SU-DHL-6 (cell line): Measurements from ENCODE around the gene OR1J4.

Experiments
- H2AFZ ChIP-seq: fragments of 200-600 bp; sonication (generic); 2 replicates; pipeline ENCODE4 v1.6.1; 2014; ENCODE audit warnings: low read depth, mild to moderate bottlenecking, moderate library complexity, mixed read lengths, antibody characterized with exemption, low read length; ENCODE audit not compliant: severe bottlenecking
- H3F3A ChIP-seq: fragments of 200-600 bp; shearing (Covaris generic); 2 replicates; pipeline ENCODE4 v1.6.0; 2016; ENCODE audit warnings: antibody characterized with exemption, mild to moderate bottlenecking; ENCODE audit not compliant: insufficient read depth
- H3K27ac ChIP-seq: fragments of 200-600 bp; sonication (generic); 2 replicates; pipeline ENCODE4 v1.5.1; 2016; ENCODE audit warnings: low read depth, mild to moderate bottlenecking, low read length, moderate library complexity, mixed read lengths
- H3K27me3 ChIP-seq: fragments of 200-600 bp; sonication (generic), shearing (Covaris generic); 2 replicates; pipeline ENCODE4 v1.6.0; 2014; ENCODE audit warnings: mild to moderate bottlenecking, low read length
- H3K36me3 ChIP-seq: fragments of 200-600 bp; sonication (generic); 2 replicates; pipeline ENCODE4 v1.6.1; 2014; ENCODE audit warnings: mild to moderate bottlenecking, low read length, mixed read lengths
- H3K4me2 ChIP-seq: fragments of 300-600, 200-600 bp; shearing (Covaris generic), sonication (generic); 2 replicates; pipeline ENCODE4 v1.6.0; 2014; ENCODE audit warnings: low read length, low read depth, mild to moderate bottlenecking; ENCODE audit not compliant: poor library complexity, severe bottlenecking
- H3K4me3 ChIP-seq: fragments of 200-600 bp; sonication (generic); 2 replicates; pipeline ENCODE4 v1.5.1; 2014; ENCODE audit warnings: antibody characterized with exemption, low read length, mild to moderate bottlenecking, mixed read lengths; ENCODE audit not compliant: insufficient read depth, poor library complexity, severe bottlenecking
- H3K79me2 ChIP-seq: fragments of 200-600 bp; sonication (generic); 2 replicates; pipeline ENCODE4 v1.6.1; 2014; ENCODE audit warnings: mild to moderate bottlenecking, low read length, moderate library complexity; ENCODE audit not compliant: insufficient read depth
- H3K9ac ChIP-seq: fragments of 200-600 bp; sonication (generic); 2 replicates; pipeline ENCODE4 v1.7.0; 2014; ENCODE audit warnings: mild to moderate bottlenecking, low read length
- H3K9me2 ChIP-seq: fragments of 200-600 bp; sonication (generic); replicated peaks from 2 replicates; pipeline ENCODE4 v1.6.1; 2014; ENCODE audit warnings: low read length; ENCODE audit not compliant: insufficient read depth
- H3K9me3 ChIP-seq: fragments of 200-600 bp; sonication (generic); 2 replicates; pipeline ENCODE4 v1.6.1; 2014; ENCODE audit warnings: low read length, mixed read lengths; ENCODE audit not compliant: insufficient read depth
- H4K20me1 ChIP-seq: fragments of 200-600 bp; sonication (generic); 2 replicates; pipeline ENCODE4 v1.6.1; 2014; ENCODE audit warnings: low read depth, mild to moderate bottlenecking, antibody characterized with exemption, low read length, moderate library complexity, mixed read lengths
- CTCF ChIP-seq: fragments of 200-600 bp; sonication (generic); IDR thresholded peaks from one replicate; pipeline ENCODE4 v1.5.1; 2017; ENCODE audit warnings: antibody characterized with exemption, mild to moderate bottlenecking, low read length, moderate library complexity; ENCODE audit not compliant: insufficient read depth, poor library complexity, severe bottlenecking
- EZH2phosphoT487 ChIP-seq: fragments of 200-600 bp; sonication (generic), shearing (Covaris generic); conservative IDR thresholded peaks from 2 replicates; pipeline ENCODE4 v1.6.1; 2018; ENCODE audit warnings: mild to moderate bottlenecking, antibody characterized with exemption, low read length, moderate library complexity, mixed read lengths

Gene OR1J4

GRCh38 chr9:122518841-122519240 is at the start of gene OR1J4:
Gene OR1J4, plus strand, starts transcription at chr9:122519141. Its CDS starts 0 bp downstream, at chr9:122519141.
- Histone ChIP-seq H3K9ac (no peak within 1 kb of the TSS), H3K27me3 (no peaks in the 10 kb centered on the region), H3K9me2 (no peaks in the 10 kb centered on the region), H3K79me2 (no peaks in the 10 kb centered on the region), H4K20me1 (no peaks in the 10 kb centered on the region), H3K36me3 (no peaks in the 10 kb centered on the region), H3K4me2 (no peak within 1 kb of the TSS), H3K4me3 (no peak within 1 kb of the TSS), H2AFZ (no peak within 1 kb of the TSS), H3K9me3 (no peaks in the 10 kb centered on the region), H3K27ac (no peak within 1 kb of the TSS), H3F3A (no peaks in the 10 kb centered on the region)
- TF ChIP-seq EZH2phosphoT487 (no peak), CTCF (no peak)

- Histone ChIP-seq H3K27me3 (no peaks in the 10 kb centered on the region), H3K9ac (no peak overlapping the region), H2AFZ (no peak overlapping the region), H4K20me1 (no peaks in the 10 kb centered on the region), H3K4me3 (no peak overlapping the region), H3K27ac (no peak overlapping the region), H3F3A (no peaks in the 10 kb centered on the region), H3K79me2 (no peaks in the 10 kb centered on the region), H3K36me3 (no peaks in the 10 kb centered on the region), H3K4me2 (no peak overlapping the region), H3K9me2 (no peaks in the 10 kb centered on the region), H3K9me3 (no peaks in the 10 kb centered on the region)
- TF ChIP-seq EZH2phosphoT487 (no peak), CTCF (no peak)
Measured at GRCh38 chr9:122474561-122474960, 44.4 kb upstream of the OR1J4 start.

GRCh38 chr9:122475717-122476116 is 43.2 kb upstream of the OR1J4 start:
- Histone ChIP-seq H3K27me3 (no peaks in the 10 kb centered on the region), H4K20me1 (no peaks in the 10 kb centered on the region), H3K4me3 (no peak overlapping the region), H3K36me3 (no peaks in the 10 kb centered on the region), H3K9ac (no peak overlapping the region), H3K4me2 (no peak overlapping the region), H3K9me2 (no peaks in the 10 kb centered on the region), H3F3A (no peaks in the 10 kb centered on the region), H2AFZ (no peak overlapping the region), H3K27ac (no peak overlapping the region), H3K9me3 (no peaks in the 10 kb centered on the region), H3K79me2 (no peaks in the 10 kb centered on the region)
- TF ChIP-seq EZH2phosphoT487 (no peak), CTCF (no peak)

- H3K27me3 ChIP-seq, result no peaks in the 10 kb centered on the region
- H3K9me2 ChIP-seq, result no peaks in the 10 kb centered on the region
- H3K9me3 ChIP-seq, result no peaks in the 10 kb centered on the region
Measured at GRCh38 chr9:122477346-122477745, 41.6 kb upstream of the OR1J4 start.

More at GRCh38 chr9:122477346-122477745, 41.6 kb upstream of the OR1J4 start:
- Histone ChIP-seq H2AFZ (no peak overlapping the region), H4K20me1 (no peaks in the 10 kb centered on the region), H3K36me3 (no peaks in the 10 kb centered on the region), H3K4me3 (no peak overlapping the region), H3K4me2 (no peak overlapping the region), H3F3A (no peaks in the 10 kb centered on the region), H3K79me2 (no peaks in the 10 kb centered on the region), H3K9ac (no peak overlapping the region), H3K27ac (no peak overlapping the region)
- TF ChIP-seq EZH2phosphoT487, result no peak
- TF ChIP-seq CTCF, result no peak
